IMR-90 (cell line): ENCODE data around the gene NLRP3.

Source experiments
- CEBPB ChIP-seq: IDR thresholded peaks from 2 replicates; pipeline ENCODE4 v1.6.1; 2012; ENCODE audit warnings: low read depth, low read length, improper control_type of control experiment
- FOS ChIP-seq: fragments of 150-350 bp; IDR thresholded peaks from 2 replicates; pipeline ENCODE4 v1.6.1; 2016; ENCODE audit warnings: low read depth, low read length
- POLR2A ChIP-seq: IDR thresholded peaks from 2 replicates; pipeline ENCODE4 v1.6.1; 2012; ENCODE audit warnings: mild to moderate bottlenecking, low read depth, low read length
- RAD21 ChIP-seq: IDR thresholded peaks from 2 replicates; pipeline ENCODE4 v1.6.1; 2012; ENCODE audit warnings: low read length, improper control_type of control experiment
- RCOR1 ChIP-seq: IDR thresholded peaks from 2 replicates; pipeline ENCODE4 v1.6.1; 2012; ENCODE audit warnings: mild to moderate bottlenecking, low read length, improper control_type of control experiment; ENCODE audit not compliant: insufficient replicate concordance
- RFX5 ChIP-seq: IDR thresholded peaks from 2 replicates; pipeline ENCODE4 v1.8.0; 2012; ENCODE audit warnings: low read depth, mild to moderate bottlenecking, low read length, moderate library complexity
- TF ChIP-seq, protein P1 (sequence below): conservative IDR thresholded peaks from 2 replicates; pipeline ENCODE4 v1.5.1; 2012; ENCODE audit warnings: mild to moderate bottlenecking, low read depth, low read length, improper control_type of control experiment

DNA sequence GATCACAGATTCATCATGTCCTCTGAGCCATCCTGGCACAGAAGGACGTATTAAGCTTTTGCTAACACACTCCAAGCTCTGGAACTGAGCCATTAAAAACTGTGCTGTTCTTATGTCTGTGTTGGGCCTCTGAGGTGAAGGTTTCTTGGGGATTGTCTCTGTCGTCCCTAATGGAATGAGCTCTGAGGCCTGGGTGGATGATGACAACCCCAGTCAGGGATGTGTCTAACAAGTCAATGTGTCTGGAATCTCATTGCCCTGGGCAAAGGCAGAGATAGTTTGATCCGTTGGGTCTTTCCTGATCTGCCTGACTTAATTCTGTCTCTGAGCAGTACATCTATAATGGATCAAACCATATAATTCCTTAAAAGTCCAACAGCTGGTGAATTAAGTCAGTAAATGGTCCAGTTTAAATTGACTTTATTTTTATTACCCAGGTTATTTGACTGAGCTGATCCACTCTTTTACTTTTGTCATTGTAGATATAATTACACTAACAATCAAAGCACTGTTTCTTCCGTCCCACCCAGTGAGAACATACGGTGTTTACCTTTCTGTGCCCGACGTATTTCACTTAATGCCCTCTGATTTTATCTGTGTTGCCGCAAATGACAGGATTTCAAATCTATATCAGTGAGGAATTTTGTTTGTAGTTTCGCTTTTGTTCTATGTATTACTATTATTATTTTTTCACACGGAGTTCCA is 80.8 kb downstream of the NLRP3 start:
- TF ChIP-seq, protein P1, sequence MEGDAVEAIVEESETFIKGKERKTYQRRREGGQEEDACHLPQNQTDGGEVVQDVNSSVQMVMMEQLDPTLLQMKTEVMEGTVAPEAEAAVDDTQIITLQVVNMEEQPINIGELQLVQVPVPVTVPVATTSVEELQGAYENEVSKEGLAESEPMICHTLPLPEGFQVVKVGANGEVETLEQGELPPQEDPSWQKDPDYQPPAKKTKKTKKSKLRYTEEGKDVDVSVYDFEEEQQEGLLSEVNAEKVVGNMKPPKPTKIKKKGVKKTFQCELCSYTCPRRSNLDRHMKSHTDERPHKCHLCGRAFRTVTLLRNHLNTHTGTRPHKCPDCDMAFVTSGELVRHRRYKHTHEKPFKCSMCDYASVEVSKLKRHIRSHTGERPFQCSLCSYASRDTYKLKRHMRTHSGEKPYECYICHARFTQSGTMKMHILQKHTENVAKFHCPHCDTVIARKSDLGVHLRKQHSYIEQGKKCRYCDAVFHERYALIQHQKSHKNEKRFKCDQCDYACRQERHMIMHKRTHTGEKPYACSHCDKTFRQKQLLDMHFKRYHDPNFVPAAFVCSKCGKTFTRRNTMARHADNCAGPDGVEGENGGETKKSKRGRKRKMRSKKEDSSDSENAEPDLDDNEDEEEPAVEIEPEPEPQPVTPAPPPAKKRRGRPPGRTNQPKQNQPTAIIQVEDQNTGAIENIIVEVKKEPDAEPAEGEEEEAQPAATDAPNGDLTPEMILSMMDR = no peak
- no peak for TF ChIP-seq FOS
- TF ChIP-seq CEBPB = no peak
- TF ChIP-seq POLR2A = no peak
- TF ChIP-seq RCOR1 = no peak
- TF ChIP-seq RFX5 = no peak
- no peak for TF ChIP-seq RAD21
